M059J (cell line): ENCODE data around the gene SHB. TPM values are rescaled to one million over a fixed set of nuclear protein-coding genes. Genes with fewer than 3 reads are reported as not detected.
"Not testable (repeated sequence)": the region's sequence is repeated elsewhere in the genome, so short reads cannot be mapped to it uniquely, and the experiment has no call there.

Experiments
- DNase-seq: peaks from one replicate; pipeline ENCODE4 v3.0.0-alpha.2; 2012; ENCODE audit warnings: low read depth
- total RNA-seq: library from RNA; depleted of rRNA; stranded (reverse); fragments of >200 nt; shearing (Covaris generic); gene quantifications from 2 replicates; pipeline ENCODE4 v1.2.3, GENCODE V29; 2014

Gene SHB
- total RNA-seq, 1 experiment from 2014 or later = 25.6 TPM

GRCh38 chr9:37918665-37919170 lies 150.3 kb downstream of the SHB start:
- no peak for DNase-seq

GRCh38 chr9:37917801-37918664 lies 151.0 kb downstream of the SHB start:
- DNase-seq = no peak

GRCh38 chr9:37917313-37917731 lies 151.7 kb downstream of the SHB start:
- no peak for DNase-seq

- DNase-seq = no peak
These were observed 152.3 kb downstream of the SHB start for GRCh38 chr9:37916471-37917312.

GRCh38 chr9:37915911-37916470 lies 153.0 kb downstream of the SHB start:
- DNase-seq = no peak

GRCh38 chr9:37914701-37915358 lies 154.2 kb downstream of the SHB start:
- DNase-seq = no peak

- DNase-seq = no peak
These were observed 154.9 kb downstream of the SHB start for GRCh38 chr9:37914154-37914551.

- peak; percentile 87 for DNase-seq
These were observed 155.4 kb downstream of the SHB start for GRCh38 chr9:37913480-37914153.

- no peak for DNase-seq
These were observed 157.8 kb downstream of the SHB start for GRCh38 chr9:37911271-37911681.

GRCh38 chr9:37910271-37910670 lies 158.8 kb downstream of the SHB start:
- DNase-seq = no peak

GRCh38 chr9:37909836-37910235 lies 159.2 kb downstream of the SHB start:
- DNase-seq = not testable (repeated sequence)

- no peak for DNase-seq
These were observed 159.7 kb downstream of the SHB start for GRCh38 chr9:37909326-37909725.

- peak; percentile 59 for DNase-seq
These were observed 160.3 kb downstream of the SHB start for GRCh38 chr9:37908698-37909186.

- no peak for DNase-seq
These were observed 160.7 kb downstream of the SHB start for GRCh38 chr9:37908283-37908682.

- DNase-seq = no peak
These were observed 162.5 kb downstream of the SHB start for GRCh38 chr9:37906312-37907239.

- no peak for DNase-seq
These were observed 163.3 kb downstream of the SHB start for GRCh38 chr9:37905776-37906175.

GRCh38 chr9:37905131-37905505 lies 163.9 kb downstream of the SHB start:
- DNase-seq = no peak

GRCh38 chr9:37904445-37905130 lies 164.4 kb downstream of the SHB start:
- peak; percentile 36 for DNase-seq
